B cell (primary cell): ENCODE data around the gene GARIN5A.

Source experiments
- CTCF ChIP-seq: fragments of 200-600 bp; IDR thresholded peaks from one replicate; pipeline ENCODE4 v1.8.0; 2022; ENCODE audit warnings: antibody characterized with exemption, mild to moderate bottlenecking
- EZH2 ChIP-seq: IDR thresholded peaks from 2 replicates; pipeline ENCODE4 v1.6.1; 2012; ENCODE audit warnings: borderline replicate concordance, low read depth, mild to moderate bottlenecking, moderate library complexity, low read length; ENCODE audit not compliant: insufficient read depth, poor library complexity, severe bottlenecking

GRCh38 chr19:50427997-50428425, 48.6 kb downstream of the GARIN5A start:
- TF ChIP-seq CTCF (no peak), EZH2 (no peak)
